ENCODE measurements around the gene EFHD1.
A peak's percentile ranks its signal among the peaks of the same experiment; 100 is the strongest.
"Not testable (repeated sequence)": the region's sequence is repeated elsewhere in the genome, so short reads cannot be mapped to it uniquely, and the experiment has no call there.

Gene EFHD1

GRCh38 chr2:232698556-232699091, 65.2 kb downstream of the EFHD1 start:
- no peaks in the 10 kb centered on the region for H3K9me3 ChIP-seq (ENCODE audit: control insufficient read depth, low read length)
- H3K9ac ChIP-seq (ENCODE audit: low read length): peak overlapping the region; percentile 93
- H3K4me3 ChIP-seq (ENCODE audit: low read length): peak overlapping the region; percentile 91
- peaks cover 30% of the 10 kb centered on the region for H3K4me1 ChIP-seq (ENCODE audit: control insufficient read depth, insufficient read depth, low read length)
- no peak for DNase-seq (ENCODE audit: low read depth)
- no peaks in the 10 kb centered on the region for H3K27me3 ChIP-seq (replicated peaks; ENCODE audit: control insufficient read depth, insufficient read depth, low read length)
- peaks cover 4% of the 10 kb centered on the region for H3K36me3 ChIP-seq (ENCODE audit: control insufficient read depth, insufficient read depth, low read length, severe bottlenecking)

GRCh38 chr2:232699110-232699509, 65.7 kb downstream of the EFHD1 start:
- no peaks in the 10 kb centered on the region for H3K27me3 ChIP-seq (replicated peaks; ENCODE audit: control insufficient read depth, insufficient read depth, low read length)
- peak overlapping the region; percentile 13 for H3K9ac ChIP-seq (ENCODE audit: low read length)
- peaks cover 30% of the 10 kb centered on the region for H3K4me1 ChIP-seq (ENCODE audit: control insufficient read depth, insufficient read depth, low read length)
- peaks cover 9% of the 10 kb centered on the region for H3K36me3 ChIP-seq (ENCODE audit: control insufficient read depth, insufficient read depth, low read length, severe bottlenecking)
- DNase-seq (ENCODE audit: low read depth): no peak
- H3K4me3 ChIP-seq (ENCODE audit: low read length): peak overlapping the region; percentile 91
- H3K9me3 ChIP-seq (ENCODE audit: control insufficient read depth, low read length): no peaks in the 10 kb centered on the region

- Histone ChIP-seq H3K4me1 (ENCODE audit: control insufficient read depth, insufficient read depth, low read length) (peaks cover 30% of the 10 kb centered on the region), H3K9me3 (ENCODE audit: control insufficient read depth, low read length) (no peaks in the 10 kb centered on the region), H3K4me3 (ENCODE audit: low read length) (no peak overlapping the region), H3K9ac (ENCODE audit: low read length) (no peak overlapping the region), H3K27me3 (replicated peaks; ENCODE audit: control insufficient read depth, insufficient read depth, low read length) (no peaks in the 10 kb centered on the region), H3K36me3 (ENCODE audit: control insufficient read depth, insufficient read depth, low read length, severe bottlenecking) (peaks cover 14% of the 10 kb centered on the region)
- DNase-seq (ENCODE audit: low read depth): no peak
These were observed 66.8 kb downstream of the EFHD1 start for GRCh38 chr2:232700154-232700553.

GRCh38 chr2:232707076-232707475, 73.7 kb downstream of the EFHD1 start:
- Histone ChIP-seq H3K36me3 (ENCODE audit: control insufficient read depth, insufficient read depth, low read length, severe bottlenecking) (peaks cover 38% of the 10 kb centered on the region), H3K4me1 (ENCODE audit: control insufficient read depth, insufficient read depth, low read length) (no peaks in the 10 kb centered on the region), H3K27me3 (replicated peaks; ENCODE audit: control insufficient read depth, insufficient read depth, low read length) (no peaks in the 10 kb centered on the region)

GRCh38 chr2:232713505-232713904, 80.1 kb downstream of the EFHD1 start:
- Histone ChIP-seq H3K4me3 (ENCODE audit: low read length) (no peak overlapping the region), H3K9me3 (ENCODE audit: control insufficient read depth, low read length) (no peaks in the 10 kb centered on the region), H3K9ac (ENCODE audit: low read length) (no peak overlapping the region), H3K27me3 (replicated peaks; ENCODE audit: control insufficient read depth, insufficient read depth, low read length) (no peaks in the 10 kb centered on the region), H3K36me3 (ENCODE audit: control insufficient read depth, insufficient read depth, low read length, severe bottlenecking) (peaks cover 9% of the 10 kb centered on the region), H3K4me1 (ENCODE audit: control insufficient read depth, insufficient read depth, low read length) (peaks cover 9% of the 10 kb centered on the region)
- no peak for DNase-seq (ENCODE audit: low read depth)

More at GRCh38 chr2:232707076-232707475, 73.7 kb downstream of the EFHD1 start:
- H3K4me3 ChIP-seq (ENCODE audit: low read length): no peak overlapping the region
- no peaks in the 10 kb centered on the region for H3K9me3 ChIP-seq (ENCODE audit: control insufficient read depth, low read length)
- no peak for DNase-seq (ENCODE audit: low read depth)
- H3K9ac ChIP-seq (ENCODE audit: low read length): no peak overlapping the region

GRCh38 chr2:232714969-232715368, 81.6 kb downstream of the EFHD1 start:
- H3K9ac ChIP-seq (ENCODE audit: low read length): no peak overlapping the region
- H3K4me1 ChIP-seq (ENCODE audit: control insufficient read depth, insufficient read depth, low read length): peaks cover 13% of the 10 kb centered on the region
- H3K4me3 ChIP-seq (ENCODE audit: low read length): peak overlapping the region; percentile 16
- H3K9me3 ChIP-seq (ENCODE audit: control insufficient read depth, low read length): no peaks in the 10 kb centered on the region
- H3K27me3 ChIP-seq (replicated peaks; ENCODE audit: control insufficient read depth, insufficient read depth, low read length): no peaks in the 10 kb centered on the region
- peaks cover 15% of the 10 kb centered on the region for H3K36me3 ChIP-seq (ENCODE audit: control insufficient read depth, insufficient read depth, low read length, severe bottlenecking)
- peak; percentile 38 for DNase-seq (ENCODE audit: low read depth)

- H3K27me3 ChIP-seq (replicated peaks; ENCODE audit: control insufficient read depth, insufficient read depth, low read length); H3K4me1 ChIP-seq (ENCODE audit: control insufficient read depth, insufficient read depth, low read length); H3K4me3 ChIP-seq (ENCODE audit: low read length); H3K9me3 ChIP-seq (ENCODE audit: control insufficient read depth, low read length); DNase-seq (ENCODE audit: low read depth); H3K9ac ChIP-seq (ENCODE audit: low read length): not testable (repeated sequence)
- peaks cover 38% of the 10 kb centered on the region for H3K36me3 ChIP-seq (ENCODE audit: control insufficient read depth, insufficient read depth, low read length, severe bottlenecking)
These were observed 86.7 kb downstream of the EFHD1 start for GRCh38 chr2:232720056-232720455.

GRCh38 chr2:232721261-232721660, 87.9 kb downstream of the EFHD1 start:
- no peak for DNase-seq (ENCODE audit: low read depth)
- Histone ChIP-seq H3K36me3 (ENCODE audit: control insufficient read depth, insufficient read depth, low read length, severe bottlenecking) (peaks cover 50% of the 10 kb centered on the region), H3K27me3 (replicated peaks; ENCODE audit: control insufficient read depth, insufficient read depth, low read length) (no peaks in the 10 kb centered on the region), H3K9me3 (ENCODE audit: control insufficient read depth, low read length) (no peaks in the 10 kb centered on the region), H3K4me3 (ENCODE audit: low read length) (no peak overlapping the region), H3K4me1 (ENCODE audit: control insufficient read depth, insufficient read depth, low read length) (peaks cover 4% of the 10 kb centered on the region), H3K9ac (ENCODE audit: low read length) (no peak overlapping the region)

- no peaks in the 10 kb centered on the region for H3K9me3 ChIP-seq (ENCODE audit: control insufficient read depth, low read length)
- H3K36me3 ChIP-seq (ENCODE audit: control insufficient read depth, insufficient read depth, low read length, severe bottlenecking): peaks cover 51% of the 10 kb centered on the region
- no peak overlapping the region for H3K4me3 ChIP-seq (ENCODE audit: low read length)
- DNase-seq (ENCODE audit: low read depth): no peak
- H3K9ac ChIP-seq (ENCODE audit: low read length): no peak overlapping the region
- H3K27me3 ChIP-seq (replicated peaks; ENCODE audit: control insufficient read depth, insufficient read depth, low read length): no peaks in the 10 kb centered on the region
- peaks cover 4% of the 10 kb centered on the region for H3K4me1 ChIP-seq (ENCODE audit: control insufficient read depth, insufficient read depth, low read length)
These were observed 88.5 kb downstream of the EFHD1 start for GRCh38 chr2:232721882-232722281.

GRCh38 chr2:232723027-232723426, 89.6 kb downstream of the EFHD1 start:
- Histone ChIP-seq H3K27me3 (replicated peaks; ENCODE audit: control insufficient read depth, insufficient read depth, low read length) (no peaks in the 10 kb centered on the region), H3K36me3 (ENCODE audit: control insufficient read depth, insufficient read depth, low read length, severe bottlenecking) (peaks cover 50% of the 10 kb centered on the region), H3K9ac (ENCODE audit: low read length) (no peak overlapping the region), H3K4me3 (ENCODE audit: low read length) (no peak overlapping the region), H3K9me3 (ENCODE audit: control insufficient read depth, low read length) (no peaks in the 10 kb centered on the region), H3K4me1 (ENCODE audit: control insufficient read depth, insufficient read depth, low read length) (peaks cover 4% of the 10 kb centered on the region)
- DNase-seq (ENCODE audit: low read depth): no peak

- Histone ChIP-seq H3K27me3 (replicated peaks; ENCODE audit: control insufficient read depth, insufficient read depth, low read length) (no peaks in the 10 kb centered on the region), H3K4me3 (ENCODE audit: low read length) (no peak overlapping the region), H3K4me1 (ENCODE audit: control insufficient read depth, insufficient read depth, low read length) (peaks cover 14% of the 10 kb centered on the region), H3K36me3 (ENCODE audit: control insufficient read depth, insufficient read depth, low read length, severe bottlenecking) (peaks cover 53% of the 10 kb centered on the region), H3K9ac (ENCODE audit: low read length) (no peak overlapping the region), H3K9me3 (ENCODE audit: control insufficient read depth, low read length) (no peaks in the 10 kb centered on the region)
- no peak for DNase-seq (ENCODE audit: low read depth)
These were observed 95.4 kb downstream of the EFHD1 start for GRCh38 chr2:232728785-232729184.

GRCh38 chr2:232731470-232731869, 98.1 kb downstream of the EFHD1 start:
- Histone ChIP-seq H3K36me3 (ENCODE audit: control insufficient read depth, insufficient read depth, low read length, severe bottlenecking) (peaks cover 56% of the 10 kb centered on the region), H3K4me1 (ENCODE audit: control insufficient read depth, insufficient read depth, low read length) (peaks cover 14% of the 10 kb centered on the region), H3K9me3 (ENCODE audit: control insufficient read depth, low read length) (no peaks in the 10 kb centered on the region), H3K9ac (ENCODE audit: low read length) (no peak overlapping the region), H3K27me3 (replicated peaks; ENCODE audit: control insufficient read depth, insufficient read depth, low read length) (no peaks in the 10 kb centered on the region), H3K4me3 (ENCODE audit: low read length) (peak overlapping the region; percentile 36)
- peak; percentile 72 for DNase-seq (ENCODE audit: low read depth)

Data from adipocyte (in vitro differentiated cells).